Ascending aorta (tissue), 2 donors: Measurements from ENCODE around the gene CORO1C. TPM values are rescaled to one million over a fixed set of nuclear protein-coding genes. Genes with fewer than 3 reads are reported as not detected.

Experiments used
- DNase-seq, 2 donors: peaks; one replicate each; pipeline ENCODE4 v3.0.0-alpha.2; 2019; ENCODE audit warnings: low spot score in 2 of 2
- H3K27ac ChIP-seq, 2 donors: fragments of 200-600 bp; sonication (generic); one replicate each; pipeline ENCODE4 v1.5.1; 2016 to 2017; ENCODE audit warnings: mild to moderate bottlenecking in 1 of 2
- H3K27me3 ChIP-seq: fragments of 200-600 bp; sonication (generic); one replicate; pipeline ENCODE4 v1.5.1; 2017
- H3K36me3 ChIP-seq, 2 donors: fragments of 200-600 bp; sonication (generic); one replicate each; pipeline ENCODE4 v1.5.1; 2016
- H3K4me1 ChIP-seq, 2 donors: fragments of 200-600 bp; sonication (generic); one replicate each; pipeline ENCODE4 v1.5.1; 2016 to 2017; ENCODE audit warnings: mild to moderate bottlenecking in 1 of 2
- H3K4me3 ChIP-seq, 2 donors: fragments of 200-600 bp; sonication (generic); one replicate each; pipeline ENCODE4 v1.5.1; 2016 to 2017; ENCODE audit warnings: mild to moderate bottlenecking in 1 of 2
- H3K9me3 ChIP-seq, 2 donors: fragments of 200-600 bp; sonication (generic); one replicate each; pipeline ENCODE4 v1.5.1; 2016
- CTCF ChIP-seq, 3 experiments: fragments of 200-600 bp in 2 of 3; fragments of 450-650 bp in 1 of 3; sonication (generic) in 2 of 3; IDR thresholded peaks; one replicate each; pipeline ENCODE4 v1.5.1; 2016 to 2019; ENCODE audit warnings: antibody characterized with exemption in 3 of 3, mild to moderate bottlenecking in 1 of 3, moderate library complexity in 1 of 3
- intact Hi-C: fragments of 100-400 bp; cut with DNase I; formaldehyde crosslinking; loops from one replicate; pipeline ENCODE4 v1.15.1; 2023
- total RNA-seq: library from RNA; depleted of rRNA; stranded (reverse); fragments of >200 nt; gene quantifications from one replicate; pipeline ENCODE4 v1.1.0, GENCODE V29; 2016

CORO1C gene
- total RNA-seq, 1 donor from 2014 or later: 106 TPM

- peak in 1 of 3 experiments; percentile 2 for TF ChIP-seq CTCF (IDR thresholded peaks at IDR 0.05)
- H3K36me3 ChIP-seq: no peaks in the 10 kb centered on the region
- intact Hi-C loops: loop anchor here (1.0 kb wide), 1 partner anchor 33 kb away; no protein-coding TSS in a partner anchor
- H3K4me1 ChIP-seq: peaks cover 0 to 23% of the 10 kb centered on the region in 2 donors
- H3K9me3 ChIP-seq: no peaks in the 10 kb centered on the region
- no peaks in the 10 kb centered on the region for H3K27me3 ChIP-seq
- H3K4me3 ChIP-seq: peak overlapping the region; percentile 45 to 60
- H3K27ac ChIP-seq: peak overlapping the region in 1 of 2 donors; percentile 19
- no peak for DNase-seq
Observed at GRCh38 chr12:108768591-108769500, 37.5 kb upstream of the CORO1C start.

GRCh38 chr12:108766294-108766693 lies 35.0 kb upstream of the CORO1C start:
- Histone ChIP-seq H3K27me3 (no peaks in the 10 kb centered on the region), H3K27ac (no peak overlapping the region), H3K4me1 (peaks cover 0 to 9% of the 10 kb centered on the region in 2 donors), H3K9me3 (no peaks in the 10 kb centered on the region), H3K4me3 (no peak overlapping the region), H3K36me3 (no peaks in the 10 kb centered on the region)
- no peak for DNase-seq
- TF ChIP-seq CTCF (IDR thresholded peaks at IDR 0.05): no peak
- intact Hi-C loops: no loop called here

GRCh38 chr12:108765289-108765764 lies 34.0 kb upstream of the CORO1C start:
- intact Hi-C loops: no loop called here

GRCh38 chr12:108764540-108765288 lies 33.4 kb upstream of the CORO1C start:
- no peak for TF ChIP-seq CTCF (IDR thresholded peaks at IDR 0.05)
- Histone ChIP-seq H3K4me1 (peaks cover 0 to 9% of the 10 kb centered on the region in 2 donors), H3K36me3 (no peaks in the 10 kb centered on the region), H3K4me3 (no peak overlapping the region), H3K9me3 (no peaks in the 10 kb centered on the region), H3K27ac (no peak overlapping the region), H3K27me3 (no peaks in the 10 kb centered on the region)
- DNase-seq: no peak
- intact Hi-C loops: no loop called here

More at GRCh38 chr12:108765289-108765764, 34.0 kb upstream of the CORO1C start:
- H3K36me3 ChIP-seq: no peaks in the 10 kb centered on the region
- H3K9me3 ChIP-seq: no peaks in the 10 kb centered on the region
- DNase-seq: no peak
- H3K4me1 ChIP-seq: peaks cover 0 to 9% of the 10 kb centered on the region in 2 donors
- H3K27ac ChIP-seq: no peak overlapping the region
- no peak for TF ChIP-seq CTCF (IDR thresholded peaks at IDR 0.05)
- no peaks in the 10 kb centered on the region for H3K27me3 ChIP-seq
- no peak overlapping the region for H3K4me3 ChIP-seq

GRCh38 chr12:108761226-108761625 lies 29.9 kb upstream of the CORO1C start:
- no peak overlapping the region for H3K27ac ChIP-seq
- no peak for TF ChIP-seq CTCF (IDR thresholded peaks at IDR 0.05)
- H3K9me3 ChIP-seq: no peaks in the 10 kb centered on the region
- DNase-seq: no peak
- no peaks in the 10 kb centered on the region for H3K27me3 ChIP-seq
- H3K36me3 ChIP-seq: no peaks in the 10 kb centered on the region
- intact Hi-C loops: no loop called here
- H3K4me1 ChIP-seq: no peaks in the 10 kb centered on the region
- H3K4me3 ChIP-seq: no peak overlapping the region
